Fibroblast of mammary gland (primary cell): ENCODE measurements around the gene PEAR1.
A peak's percentile ranks its signal among the peaks of the same experiment; 100 is the strongest.

ENCODE experiments used
- DNase-seq: peaks from one replicate; pipeline ENCODE4 v3.0.0-alpha.2; 2010; ENCODE audit warnings: low read depth
- H3K4me3 ChIP-seq: 2 replicates; pipeline ENCODE4 v1.5.1; 2011; ENCODE audit warnings: low read depth, mild to moderate bottlenecking, low read length, moderate library complexity; ENCODE audit not compliant: control insufficient read depth
- TF ChIP-seq, protein P1 (sequence below): conservative IDR thresholded peaks from 2 replicates; pipeline ENCODE4 v1.5.1; 2011; ENCODE audit warnings: low read depth, low read length, inconsistent platforms; ENCODE audit not compliant: control insufficient read depth, insufficient read depth

Gene PEAR1

DNA sequence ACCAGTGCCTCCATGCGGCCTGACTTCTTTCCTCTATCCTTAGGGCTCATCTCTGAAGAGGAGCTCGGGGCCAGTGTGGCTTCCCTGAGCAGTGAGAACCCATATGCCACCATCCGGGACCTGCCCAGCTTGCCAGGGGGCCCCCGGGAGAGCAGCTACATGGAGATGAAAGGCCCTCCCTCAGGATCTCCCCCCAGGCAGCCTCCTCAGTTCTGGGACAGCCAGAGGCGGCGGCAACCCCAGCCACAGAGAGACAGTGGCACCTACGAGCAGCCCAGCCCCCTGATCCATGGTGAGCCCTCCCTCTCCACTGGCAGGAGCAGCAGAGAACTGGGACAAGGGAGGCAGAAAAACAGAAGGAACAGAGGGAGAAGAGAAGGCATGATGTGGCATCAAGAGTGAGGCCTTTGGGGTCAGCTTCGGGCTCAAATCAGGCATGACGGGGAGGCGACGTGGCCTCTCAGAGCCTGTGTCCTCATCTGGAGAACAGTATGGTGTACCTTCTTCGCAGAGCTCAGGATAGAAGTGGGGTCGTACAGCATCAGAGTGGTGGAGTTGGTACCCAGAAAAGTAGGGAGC lies 20.4 kb downstream of the PEAR1 start:
- DNase-seq = no peak
- TF ChIP-seq, protein P1, sequence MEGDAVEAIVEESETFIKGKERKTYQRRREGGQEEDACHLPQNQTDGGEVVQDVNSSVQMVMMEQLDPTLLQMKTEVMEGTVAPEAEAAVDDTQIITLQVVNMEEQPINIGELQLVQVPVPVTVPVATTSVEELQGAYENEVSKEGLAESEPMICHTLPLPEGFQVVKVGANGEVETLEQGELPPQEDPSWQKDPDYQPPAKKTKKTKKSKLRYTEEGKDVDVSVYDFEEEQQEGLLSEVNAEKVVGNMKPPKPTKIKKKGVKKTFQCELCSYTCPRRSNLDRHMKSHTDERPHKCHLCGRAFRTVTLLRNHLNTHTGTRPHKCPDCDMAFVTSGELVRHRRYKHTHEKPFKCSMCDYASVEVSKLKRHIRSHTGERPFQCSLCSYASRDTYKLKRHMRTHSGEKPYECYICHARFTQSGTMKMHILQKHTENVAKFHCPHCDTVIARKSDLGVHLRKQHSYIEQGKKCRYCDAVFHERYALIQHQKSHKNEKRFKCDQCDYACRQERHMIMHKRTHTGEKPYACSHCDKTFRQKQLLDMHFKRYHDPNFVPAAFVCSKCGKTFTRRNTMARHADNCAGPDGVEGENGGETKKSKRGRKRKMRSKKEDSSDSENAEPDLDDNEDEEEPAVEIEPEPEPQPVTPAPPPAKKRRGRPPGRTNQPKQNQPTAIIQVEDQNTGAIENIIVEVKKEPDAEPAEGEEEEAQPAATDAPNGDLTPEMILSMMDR = no peak
- H3K4me3 ChIP-seq = no peak overlapping the region

DNA sequence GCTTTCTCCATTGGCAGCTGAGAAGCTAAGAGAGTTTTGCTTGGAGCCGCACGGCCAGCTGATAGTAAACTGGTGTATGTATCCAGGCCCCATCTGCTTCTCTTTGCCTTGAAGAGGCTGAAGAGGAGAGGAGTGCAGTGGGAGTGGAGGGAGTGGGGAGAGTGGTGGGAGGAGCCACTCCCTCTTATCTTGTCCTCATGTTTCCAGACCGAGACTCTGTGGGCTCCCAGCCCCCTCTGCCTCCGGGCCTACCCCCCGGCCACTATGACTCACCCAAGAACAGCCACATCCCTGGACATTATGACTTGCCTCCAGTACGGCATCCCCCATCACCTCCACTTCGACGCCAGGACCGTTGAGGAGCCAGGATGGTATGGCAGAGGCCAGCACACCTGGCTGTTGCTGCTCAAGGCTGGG lies 20.9 kb downstream of the PEAR1 start:
- no peak overlapping the region for H3K4me3 ChIP-seq
- TF ChIP-seq, protein P1 = no peak

DNA sequence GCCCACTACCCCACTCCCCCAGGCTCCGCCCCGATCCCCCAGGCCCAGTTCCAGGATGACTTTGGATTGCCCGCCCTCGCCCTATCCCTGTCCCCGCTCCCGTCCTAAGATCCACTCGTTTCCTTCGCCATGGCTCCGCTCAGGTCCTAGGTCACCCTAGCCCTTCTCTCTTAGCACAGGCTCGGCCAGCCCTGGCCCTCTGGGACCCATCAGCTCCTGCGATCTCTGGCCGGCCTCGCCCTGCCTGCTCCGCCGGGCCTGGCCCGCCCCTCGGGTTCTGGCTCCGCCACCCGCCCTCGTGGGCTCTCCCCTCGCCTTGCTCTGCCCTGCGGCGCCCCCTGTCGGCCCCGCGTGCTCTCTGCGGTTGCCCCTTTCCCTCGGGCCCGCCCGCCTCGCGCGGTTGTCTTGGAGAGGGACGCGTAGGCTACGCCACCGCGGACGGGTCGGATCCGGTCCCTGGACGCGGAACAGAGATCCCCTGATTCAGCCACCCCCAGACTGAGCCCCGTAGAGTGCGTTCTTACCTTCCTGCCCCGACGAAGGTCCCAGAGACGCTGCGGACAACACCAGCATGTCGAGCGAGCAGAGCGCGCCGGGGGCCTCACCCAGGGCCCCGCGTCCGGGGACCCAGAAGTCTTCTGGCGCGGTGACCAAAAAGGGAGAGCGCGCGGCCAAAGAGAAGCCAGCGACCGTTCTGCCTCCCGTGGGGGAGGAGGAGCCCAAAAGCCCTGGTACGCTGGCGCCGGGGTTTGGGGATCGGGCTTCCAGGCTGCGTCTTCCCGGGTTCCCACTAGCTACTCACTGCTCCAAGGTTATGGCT lies 26.9 kb downstream of the PEAR1 start, which contains the start of gene LRRC71:
TSS of gene LRRC71 (plus strand) at position 400 of the 820 bp plus-strand sequence. CDS start at position 572, 172 bp downstream.
- TF ChIP-seq, protein P1 = peak; percentile 54
- peak within 1 kb of the TSS; percentile 27 for H3K4me3 ChIP-seq
- DNase-seq = peak; percentile 70

More for the DNA sequence above, 20.9 kb downstream of the PEAR1 start:
- peak; percentile 62 for DNase-seq

DNA sequence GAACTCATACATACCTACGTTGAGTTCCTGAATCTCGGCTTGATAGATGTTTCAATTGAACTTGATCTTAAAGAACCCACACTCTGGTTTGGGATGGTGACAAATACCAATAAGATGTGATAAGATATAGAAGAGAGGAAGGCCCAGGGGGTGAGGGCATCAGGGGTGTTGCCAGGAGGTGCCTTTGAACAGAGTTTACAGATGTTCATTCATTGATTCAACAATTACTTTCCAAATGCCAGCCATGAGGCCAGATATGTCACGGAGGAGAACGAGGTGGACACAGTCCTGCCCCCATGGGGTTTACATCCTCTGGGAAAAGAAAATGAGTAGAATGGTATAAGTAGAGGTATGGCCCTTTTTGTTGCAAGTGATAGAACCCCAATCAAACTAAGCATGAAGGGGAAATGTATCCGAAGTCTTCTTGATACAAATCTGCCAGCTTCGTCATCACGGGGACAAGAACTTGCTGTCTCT lies 27.6 kb downstream of the PEAR1 start:
- H3K4me3 ChIP-seq = no peak overlapping the region
- TF ChIP-seq, protein P1 = no peak
- DNase-seq = no peak

DNA sequence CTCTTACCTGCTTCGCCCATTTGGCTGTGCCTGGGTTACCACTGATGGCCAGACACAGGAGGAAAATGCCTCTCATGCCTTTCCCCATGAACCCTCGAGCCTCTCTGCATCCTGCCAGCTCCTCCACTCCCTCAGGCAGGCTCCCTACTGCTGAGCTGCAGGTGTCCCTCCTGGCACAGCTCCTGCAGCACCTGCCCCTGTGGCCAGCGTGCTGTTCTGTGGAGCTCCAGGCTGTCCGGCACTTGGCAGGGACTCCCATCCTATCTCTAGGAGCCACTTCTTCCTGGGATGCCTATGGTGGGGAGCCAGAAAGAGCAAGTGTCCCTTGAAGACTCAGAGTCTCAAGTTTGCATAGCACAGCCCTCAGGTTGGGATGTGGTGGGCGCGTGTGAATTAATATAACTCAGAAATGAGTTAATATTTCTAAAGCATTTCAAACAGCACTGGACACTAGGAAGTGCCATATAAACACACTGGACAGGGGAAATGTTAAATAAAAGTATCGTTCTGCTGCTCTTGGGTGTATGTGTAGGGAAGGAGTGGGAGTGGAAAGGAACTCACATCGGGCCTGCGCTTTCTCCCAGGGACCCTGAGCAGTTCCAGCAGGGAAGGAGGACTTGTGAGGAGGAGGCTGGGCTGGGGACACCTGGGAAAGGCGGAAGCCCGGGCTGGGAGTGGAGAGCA lies 29.6 kb downstream of the PEAR1 start:
- TF ChIP-seq, protein P1 = no peak
- H3K4me3 ChIP-seq = no peak overlapping the region
- DNase-seq = no peak

DNA sequence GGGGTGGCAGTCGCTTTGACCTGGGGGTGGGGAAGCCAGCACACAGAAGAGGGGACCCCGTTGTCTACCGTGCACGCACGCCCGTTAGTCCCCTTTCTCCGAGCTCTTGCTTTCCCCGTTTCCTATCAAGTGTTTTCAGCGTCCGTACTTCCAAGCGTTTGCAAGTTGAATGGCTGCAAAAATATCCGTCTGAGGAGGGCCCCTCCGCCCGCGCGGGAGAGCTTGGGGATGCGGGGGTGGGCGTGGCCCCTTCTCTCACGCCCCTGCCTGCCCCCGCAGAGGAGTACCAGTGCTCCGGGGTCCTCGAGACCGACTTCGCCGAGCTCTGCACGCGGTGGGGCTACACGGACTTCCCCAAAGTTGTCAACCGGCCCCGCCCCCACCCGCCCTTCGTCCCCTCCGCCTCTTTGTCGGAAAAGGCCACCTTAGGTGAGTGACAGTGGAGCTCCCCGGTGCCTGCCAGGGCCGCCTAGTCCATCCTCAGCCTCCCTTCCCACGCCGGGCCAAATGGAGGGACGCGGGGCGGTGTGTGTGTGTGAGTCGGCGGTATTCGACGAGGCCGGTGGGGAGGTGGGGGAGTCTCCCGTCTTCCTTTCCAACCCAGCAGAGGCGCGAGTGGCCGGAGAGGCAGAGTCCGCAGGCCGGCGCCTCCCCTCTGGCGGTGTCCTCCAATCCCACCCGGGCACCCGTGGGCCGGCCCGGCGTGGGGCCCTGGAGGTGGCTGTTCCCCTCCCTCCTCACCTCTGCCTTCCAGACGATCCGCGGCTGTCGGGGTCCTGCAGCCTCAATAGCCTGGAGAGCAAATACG lies 30.4 kb downstream of the PEAR1 start:
- no peak overlapping the region for H3K4me3 ChIP-seq
- TF ChIP-seq, protein P1 = no peak
- DNase-seq = no peak
